DOHH2 (cell line): ENCODE results near the gene NAXD.

Experiments
- CTCF ChIP-seq: fragments of 200-600 bp; sonication (generic); IDR thresholded peaks from one replicate; pipeline ENCODE4 v1.5.1; 2014; ENCODE audit warnings: antibody characterized with exemption, mild to moderate bottlenecking, low read depth, low read length; ENCODE audit not compliant: poor library complexity, severe bottlenecking
- EZH2phosphoT487 ChIP-seq: fragments of 200-600 bp; sonication (generic); IDR thresholded peaks from 2 replicates; pipeline ENCODE4 v1.6.1; 2017; ENCODE audit warnings: borderline replicate concordance, mild to moderate bottlenecking, antibody characterized with exemption, low read length, moderate library complexity, mixed read lengths

DNA sequence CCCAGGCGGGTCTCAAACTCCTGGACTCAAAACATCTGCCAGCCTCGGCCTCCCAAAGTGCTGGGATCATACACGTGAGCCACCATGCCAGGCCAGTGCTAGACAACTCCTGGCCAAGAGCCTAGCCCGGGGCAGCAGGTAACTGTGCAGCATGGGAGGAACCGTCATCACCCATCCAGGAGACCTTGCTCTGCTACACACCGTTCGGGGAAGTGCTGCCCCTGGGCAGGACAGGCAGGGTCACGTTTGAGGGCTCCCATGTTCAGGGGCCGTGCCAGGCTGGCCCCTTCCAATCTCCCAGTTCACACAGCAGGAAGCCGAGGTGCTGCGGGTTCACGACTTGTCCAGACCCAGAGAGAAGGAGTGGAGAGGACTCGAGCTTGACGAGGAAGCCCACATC, 35.1 kb downstream of the NAXD start:
- TF ChIP-seq CTCF (no peak), EZH2phosphoT487 (no peak)
